Measurements from ENCODE around the gene NTM. TPM values are rescaled to one million over a fixed set of nuclear protein-coding genes. Genes with fewer than 3 reads are reported as not detected.
"Not testable (repeated sequence)": the region's sequence is repeated elsewhere in the genome, so short reads cannot be mapped to it uniquely, and the experiment has no call there.

The NTM gene
- total and polyA plus RNA-seq, 2 donors (not counting 1 experiment from before 2014, with no cell fraction given) = 12.3 to 28.6 TPM

DNA sequence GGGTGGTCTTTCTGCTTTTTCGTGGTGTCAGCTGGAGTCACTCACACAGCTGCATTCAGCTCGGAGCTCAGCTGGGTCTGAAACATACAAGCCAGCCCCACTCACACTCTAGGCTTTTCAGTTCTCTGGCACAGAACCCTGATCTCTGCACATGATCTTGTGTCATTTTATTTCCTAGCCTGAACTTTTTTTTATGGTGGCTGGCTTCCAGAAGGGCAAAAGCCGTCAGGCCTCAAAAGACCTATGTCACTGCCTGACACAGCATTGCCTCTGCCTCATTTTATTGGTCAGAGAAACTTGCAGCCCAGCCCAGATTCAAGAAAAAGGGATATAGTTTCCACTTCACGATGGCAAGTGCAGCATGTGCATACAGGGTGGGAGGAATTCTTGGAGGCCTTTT lies 117.8 kb downstream of the NTM start:
- H3K79me2 ChIP-seq (ENCODE audit: control insufficient read depth, insufficient read depth, low read length) = no peaks in the 10 kb centered on the region
- TF ChIP-seq, protein P1, sequence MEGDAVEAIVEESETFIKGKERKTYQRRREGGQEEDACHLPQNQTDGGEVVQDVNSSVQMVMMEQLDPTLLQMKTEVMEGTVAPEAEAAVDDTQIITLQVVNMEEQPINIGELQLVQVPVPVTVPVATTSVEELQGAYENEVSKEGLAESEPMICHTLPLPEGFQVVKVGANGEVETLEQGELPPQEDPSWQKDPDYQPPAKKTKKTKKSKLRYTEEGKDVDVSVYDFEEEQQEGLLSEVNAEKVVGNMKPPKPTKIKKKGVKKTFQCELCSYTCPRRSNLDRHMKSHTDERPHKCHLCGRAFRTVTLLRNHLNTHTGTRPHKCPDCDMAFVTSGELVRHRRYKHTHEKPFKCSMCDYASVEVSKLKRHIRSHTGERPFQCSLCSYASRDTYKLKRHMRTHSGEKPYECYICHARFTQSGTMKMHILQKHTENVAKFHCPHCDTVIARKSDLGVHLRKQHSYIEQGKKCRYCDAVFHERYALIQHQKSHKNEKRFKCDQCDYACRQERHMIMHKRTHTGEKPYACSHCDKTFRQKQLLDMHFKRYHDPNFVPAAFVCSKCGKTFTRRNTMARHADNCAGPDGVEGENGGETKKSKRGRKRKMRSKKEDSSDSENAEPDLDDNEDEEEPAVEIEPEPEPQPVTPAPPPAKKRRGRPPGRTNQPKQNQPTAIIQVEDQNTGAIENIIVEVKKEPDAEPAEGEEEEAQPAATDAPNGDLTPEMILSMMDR (conservative IDR thresholded peaks at IDR 0.05 in 1 of 2, IDR thresholded peaks at IDR 0.05 in 1 of 2; ENCODE audit: low read depth in 1 of 2, low read length in 2 of 2) = no peak
- TF ChIP-seq EZH2 (IDR thresholded peaks at IDR 0.05; ENCODE audit: low read length, missing control alignments) = no peak
- H3K4me3 ChIP-seq (replicated peaks in 1 of 4; ENCODE audit: control extremely low read depth in 1 of 4, insufficient read depth in 1 of 4, low read depth in 3 of 4, low read length in 4 of 4) = no peak overlapping the region
- no peak overlapping the region for H3K27ac ChIP-seq (ENCODE audit: insufficient read depth, low read length)
- H3K4me2 ChIP-seq (ENCODE audit: extremely low read depth, insufficient read depth, low read length) = no peak overlapping the region
- no peaks in the 10 kb centered on the region for H4K20me1 ChIP-seq (ENCODE audit: control insufficient read depth, extremely low read depth, insufficient read depth, low read length)
- no peaks in the 10 kb centered on the region for H3K27me3 ChIP-seq (ENCODE audit: control insufficient read depth, insufficient read depth, low read length)
- no peak overlapping the region for H2AFZ ChIP-seq (ENCODE audit: low read length)
- no peaks in the 10 kb centered on the region for H3K4me1 ChIP-seq (ENCODE audit: control insufficient read depth, extremely low read depth, insufficient read depth, low read length)
- H3K36me3 ChIP-seq (ENCODE audit: control insufficient read depth, insufficient read depth, low read length) = no peaks in the 10 kb centered on the region
- no peak for DNase-seq (ENCODE audit: low read depth in 2 of 2)
- H3K9ac ChIP-seq (ENCODE audit: insufficient read depth, low read length) = no peak overlapping the region
- no peaks in the 10 kb centered on the region for H3K9me3 ChIP-seq (ENCODE audit: control insufficient read depth, insufficient read depth, low read depth, low read length)

DNA sequence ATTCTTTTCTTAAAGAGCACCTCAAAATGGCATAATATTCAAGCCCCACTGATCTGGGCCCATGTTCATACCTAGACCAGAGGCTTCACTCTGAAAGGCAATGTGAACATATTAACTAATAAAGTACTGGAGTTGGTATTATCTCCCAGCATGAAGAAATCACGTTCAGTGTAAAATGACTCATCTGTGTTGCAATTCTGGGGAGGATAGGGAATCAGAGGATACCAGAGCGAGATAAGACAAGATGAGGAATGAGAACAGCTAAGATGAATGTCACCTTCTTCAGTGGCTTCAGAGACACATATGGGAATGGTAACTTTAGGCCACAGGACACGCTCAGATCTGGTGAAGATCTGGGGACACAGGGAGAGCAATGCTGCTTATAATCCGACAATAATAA lies 121.1 kb downstream of the NTM start:
- H3K27ac ChIP-seq (ENCODE audit: insufficient read depth, low read length) = no peak overlapping the region
- no peaks in the 10 kb centered on the region for H3K27me3 ChIP-seq (ENCODE audit: control insufficient read depth, insufficient read depth, low read length)
- no peak overlapping the region for H3K9ac ChIP-seq (ENCODE audit: insufficient read depth, low read length)
- peak; percentile 12 to 15 for DNase-seq (ENCODE audit: low read depth in 2 of 2)
- no peak overlapping the region for H3K4me2 ChIP-seq (ENCODE audit: extremely low read depth, insufficient read depth, low read length)
- H3K4me1 ChIP-seq (ENCODE audit: control insufficient read depth, extremely low read depth, insufficient read depth, low read length) = no peaks in the 10 kb centered on the region
- no peaks in the 10 kb centered on the region for H3K79me2 ChIP-seq (ENCODE audit: control insufficient read depth, insufficient read depth, low read length)
- no peak for TF ChIP-seq EZH2 (IDR thresholded peaks at IDR 0.05; ENCODE audit: low read length, missing control alignments)
- TF ChIP-seq, protein P1 (conservative IDR thresholded peaks at IDR 0.05 in 1 of 2, IDR thresholded peaks at IDR 0.05 in 1 of 2; ENCODE audit: low read depth in 1 of 2, low read length in 2 of 2) = no peak
- no peaks in the 10 kb centered on the region for H3K36me3 ChIP-seq (ENCODE audit: control insufficient read depth, insufficient read depth, low read length)
- no peaks in the 10 kb centered on the region for H3K9me3 ChIP-seq (ENCODE audit: control insufficient read depth, insufficient read depth, low read depth, low read length)
- no peak overlapping the region for H2AFZ ChIP-seq (ENCODE audit: low read length)
- no peak overlapping the region for H3K4me3 ChIP-seq (replicated peaks in 1 of 4; ENCODE audit: control extremely low read depth in 1 of 4, insufficient read depth in 1 of 4, low read depth in 3 of 4, low read length in 4 of 4)
- no peaks in the 10 kb centered on the region for H4K20me1 ChIP-seq (ENCODE audit: control insufficient read depth, extremely low read depth, insufficient read depth, low read length)

DNA sequence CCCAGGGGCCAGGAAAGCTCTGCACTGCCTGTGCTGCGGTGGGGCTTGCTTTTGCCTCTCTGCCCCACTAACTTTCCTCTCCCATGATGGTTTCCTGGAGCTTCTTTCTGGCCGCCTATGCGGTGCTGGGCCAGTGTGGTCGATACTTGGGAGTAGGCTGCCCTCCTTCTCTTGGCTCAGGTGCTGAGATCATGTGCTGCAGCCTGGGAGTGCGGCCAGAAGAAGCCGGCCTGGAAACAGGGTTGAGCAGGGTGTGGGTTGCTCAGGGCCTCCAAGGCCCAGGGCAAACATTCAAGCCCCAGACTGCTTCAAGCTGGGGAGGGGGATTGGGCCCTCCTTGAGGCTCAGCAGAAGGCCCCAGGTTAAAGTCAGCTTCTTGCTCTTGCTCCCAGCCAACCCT lies 125.0 kb downstream of the NTM start:
- Histone ChIP-seq H4K20me1 (ENCODE audit: control insufficient read depth, extremely low read depth, insufficient read depth, low read length) (no peaks in the 10 kb centered on the region), H3K4me1 (ENCODE audit: control insufficient read depth, extremely low read depth, insufficient read depth, low read length) (no peaks in the 10 kb centered on the region), H3K9me3 (ENCODE audit: control insufficient read depth, insufficient read depth, low read depth, low read length) (no peaks in the 10 kb centered on the region), H3K9ac (ENCODE audit: insufficient read depth, low read length) (no peak overlapping the region), H3K27me3 (ENCODE audit: control insufficient read depth, insufficient read depth, low read length) (no peaks in the 10 kb centered on the region), H3K4me2 (ENCODE audit: extremely low read depth, insufficient read depth, low read length) (no peak overlapping the region), H3K36me3 (ENCODE audit: control insufficient read depth, insufficient read depth, low read length) (no peaks in the 10 kb centered on the region), H3K79me2 (ENCODE audit: control insufficient read depth, insufficient read depth, low read length) (no peaks in the 10 kb centered on the region), H2AFZ (ENCODE audit: low read length) (no peak overlapping the region), H3K4me3 (replicated peaks in 1 of 4; ENCODE audit: control extremely low read depth in 1 of 4, insufficient read depth in 1 of 4, low read depth in 3 of 4, low read length in 4 of 4) (no peak overlapping the region), H3K27ac (ENCODE audit: insufficient read depth, low read length) (no peak overlapping the region)
- no peak for DNase-seq (ENCODE audit: low read depth in 2 of 2)
- no peak for TF ChIP-seq EZH2 (IDR thresholded peaks at IDR 0.05; ENCODE audit: low read length, missing control alignments)
- TF ChIP-seq, protein P1 (conservative IDR thresholded peaks at IDR 0.05 in 1 of 2, IDR thresholded peaks at IDR 0.05 in 1 of 2; ENCODE audit: low read depth in 1 of 2, low read length in 2 of 2) = no peak

DNA sequence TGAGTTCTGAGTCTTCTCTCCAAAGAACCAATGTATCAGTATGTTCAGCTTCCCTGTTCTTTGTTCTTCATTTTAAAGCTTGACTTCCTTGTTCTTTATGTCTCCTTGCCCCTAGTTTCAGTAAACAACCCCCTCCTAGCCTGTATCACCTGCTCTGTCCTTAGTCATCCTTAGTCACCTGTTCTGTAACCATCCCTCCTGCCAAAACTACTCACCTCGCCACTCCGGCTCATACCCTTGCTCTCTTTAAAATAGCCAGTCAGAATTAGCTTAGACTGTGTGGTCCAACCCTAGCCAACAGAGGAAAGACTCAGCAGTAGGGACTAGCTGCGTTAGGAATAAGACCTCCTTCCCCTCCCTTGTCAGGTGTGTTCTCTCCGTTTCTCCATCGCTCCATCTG lies 127.3 kb downstream of the NTM start:
- H3K4me2 ChIP-seq (ENCODE audit: extremely low read depth, insufficient read depth, low read length); H3K27me3 ChIP-seq (ENCODE audit: control insufficient read depth, insufficient read depth, low read length); H3K27ac ChIP-seq (ENCODE audit: insufficient read depth, low read length); H3K4me3 ChIP-seq (replicated peaks in 1 of 4; ENCODE audit: control extremely low read depth in 1 of 4, insufficient read depth in 1 of 4, low read depth in 3 of 4, low read length in 4 of 4); H3K4me1 ChIP-seq (ENCODE audit: control insufficient read depth, extremely low read depth, insufficient read depth, low read length); H2AFZ ChIP-seq (ENCODE audit: low read length); H3K36me3 ChIP-seq (ENCODE audit: control insufficient read depth, insufficient read depth, low read length); H4K20me1 ChIP-seq (ENCODE audit: control insufficient read depth, extremely low read depth, insufficient read depth, low read length); H3K9ac ChIP-seq (ENCODE audit: insufficient read depth, low read length); DNase-seq (ENCODE audit: low read depth in 2 of 2); H3K79me2 ChIP-seq (ENCODE audit: control insufficient read depth, insufficient read depth, low read length); H3K9me3 ChIP-seq (ENCODE audit: control insufficient read depth, insufficient read depth, low read depth, low read length): not testable (repeated sequence)
